Measurements from ENCODE around the gene CLDN18. TPM values are rescaled to one million over a fixed set of nuclear protein-coding genes. Genes with fewer than 3 reads are reported as not detected.
A peak's percentile ranks its signal among the peaks of the same experiment; 100 is the strongest.

Gene CLDN18
- polyA plus RNA-seq, 1 donor: 4.1 TPM

- Histone ChIP-seq H3K36me3 (ENCODE audit: control insufficient read depth, insufficient read depth, low read length) (peaks cover 15% of the 10 kb centered on the region), H3K4me1 (ENCODE audit: control insufficient read depth, insufficient read depth, low read length) (no peaks in the 10 kb centered on the region), H3K27ac (ENCODE audit: low read length) (no peak overlapping the region), H3K4me3 (ENCODE audit: low read length) (no peak overlapping the region), H3K9me3 (ENCODE audit: control insufficient read depth, low read depth, low read length) (no peaks in the 10 kb centered on the region), H3K27me3 (ENCODE audit: control insufficient read depth, insufficient read depth, low read length) (no peaks in the 10 kb centered on the region)
- no peak for DNase-seq
- WGBS (ENCODE audit: insufficient coverage, low lambda C conversion rate): no CpG with 5 or more reads among the region's 2 CpGs
Measured at GRCh38 chr3:138062037-138062436, 52.1 kb downstream of the CLDN18 start.

DNA sequence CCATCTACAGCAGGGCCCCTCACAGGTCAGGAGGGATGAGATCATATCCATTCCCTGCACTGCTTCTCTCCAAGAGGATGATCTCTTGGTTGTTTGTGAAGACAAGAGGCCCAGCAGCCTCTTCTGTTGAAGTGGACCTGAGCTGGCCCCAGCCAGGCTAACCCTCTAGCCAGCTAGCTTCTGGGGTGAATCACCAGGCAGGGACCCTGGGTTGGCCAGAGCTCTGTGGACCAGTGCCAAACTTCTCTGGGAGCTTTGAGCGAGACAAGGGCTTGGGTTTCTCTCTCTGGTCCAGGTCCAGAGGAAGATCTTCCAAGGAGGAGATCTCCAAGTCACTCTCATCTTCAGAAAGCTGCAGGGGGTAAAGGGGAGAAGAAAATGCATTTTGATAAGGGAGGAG, 52.7 kb downstream of the CLDN18 start:
- 100% methylated on average over 1 of the region's 1 CpG for WGBS (ENCODE audit: insufficient coverage, low lambda C conversion rate)
- no peak overlapping the region for H3K27ac ChIP-seq (ENCODE audit: low read length)
- H3K4me3 ChIP-seq (ENCODE audit: low read length): no peak overlapping the region
- no peak for DNase-seq
- peaks cover 16% of the 10 kb centered on the region for H3K36me3 ChIP-seq (ENCODE audit: control insufficient read depth, insufficient read depth, low read length)
- no peaks in the 10 kb centered on the region for H3K4me1 ChIP-seq (ENCODE audit: control insufficient read depth, insufficient read depth, low read length)
- no peaks in the 10 kb centered on the region for H3K27me3 ChIP-seq (ENCODE audit: control insufficient read depth, insufficient read depth, low read length)
- no peaks in the 10 kb centered on the region for H3K9me3 ChIP-seq (ENCODE audit: control insufficient read depth, low read depth, low read length)

GRCh38 chr3:138063416-138063815, 53.5 kb downstream of the CLDN18 start:
- no peak for DNase-seq
- Histone ChIP-seq H3K4me3 (ENCODE audit: low read length) (no peak overlapping the region), H3K4me1 (ENCODE audit: control insufficient read depth, insufficient read depth, low read length) (no peaks in the 10 kb centered on the region), H3K27ac (ENCODE audit: low read length) (no peak overlapping the region), H3K9me3 (ENCODE audit: control insufficient read depth, low read depth, low read length) (no peaks in the 10 kb centered on the region), H3K36me3 (ENCODE audit: control insufficient read depth, insufficient read depth, low read length) (peaks cover 16% of the 10 kb centered on the region), H3K27me3 (ENCODE audit: control insufficient read depth, insufficient read depth, low read length) (no peaks in the 10 kb centered on the region)
- whole genome bisulfite sequencing (ENCODE audit: insufficient coverage, low lambda C conversion rate): no CpG with 5 or more reads among the region's 4 CpGs

DNA sequence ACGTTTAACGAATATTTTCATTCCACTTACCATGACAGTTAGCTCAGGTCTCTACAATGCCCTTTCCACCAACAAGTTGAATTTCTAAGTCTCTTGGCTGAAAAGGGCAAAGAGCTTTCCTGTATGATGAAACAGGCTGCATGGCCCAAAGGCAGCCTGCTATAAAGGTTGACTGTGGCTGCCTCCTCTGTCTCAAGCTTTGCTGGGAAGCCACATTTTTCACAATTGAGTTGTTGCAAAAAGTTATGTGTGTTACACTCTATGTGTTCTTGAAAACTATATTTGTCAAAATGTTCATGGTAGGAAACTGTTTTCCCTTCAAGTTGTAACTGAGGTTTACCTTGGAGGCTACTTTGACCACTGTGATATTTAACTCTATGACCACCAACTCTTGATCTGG, 56.0 kb downstream of the CLDN18 start:
- 80% methylated on average over 1 of the region's 2 CpGs for WGBS (ENCODE audit: insufficient coverage, low lambda C conversion rate)
- Histone ChIP-seq H3K9me3 (ENCODE audit: control insufficient read depth, low read depth, low read length) (no peaks in the 10 kb centered on the region), H3K27ac (ENCODE audit: low read length) (no peak overlapping the region), H3K4me3 (ENCODE audit: low read length) (no peak overlapping the region), H3K36me3 (ENCODE audit: control insufficient read depth, insufficient read depth, low read length) (peaks cover 16% of the 10 kb centered on the region), H3K27me3 (ENCODE audit: control insufficient read depth, insufficient read depth, low read length) (no peaks in the 10 kb centered on the region), H3K4me1 (ENCODE audit: control insufficient read depth, insufficient read depth, low read length) (no peaks in the 10 kb centered on the region)
- no peak for DNase-seq

DNA sequence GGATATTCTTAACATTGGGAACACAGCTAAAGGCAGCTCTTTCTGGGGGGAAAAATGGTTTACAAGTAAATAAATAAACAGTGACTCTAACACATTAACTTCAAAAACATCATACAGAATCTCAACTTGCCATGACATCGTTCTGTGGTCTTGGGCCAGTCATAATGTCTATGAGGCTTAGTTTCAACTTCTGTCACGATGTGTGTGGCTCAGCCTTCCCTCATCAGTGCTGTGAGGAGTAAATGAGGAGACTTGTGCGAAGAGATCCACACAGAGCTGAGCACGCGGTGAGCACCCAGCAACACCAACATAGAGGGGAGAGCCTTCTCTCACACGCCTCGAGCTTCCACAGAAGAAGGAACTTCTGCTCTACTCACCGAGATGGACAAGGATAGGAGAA, 56.4 kb downstream of the CLDN18 start:
- Histone ChIP-seq H3K9me3 (ENCODE audit: control insufficient read depth, low read depth, low read length) (no peaks in the 10 kb centered on the region), H3K27me3 (ENCODE audit: control insufficient read depth, insufficient read depth, low read length) (no peaks in the 10 kb centered on the region), H3K4me3 (ENCODE audit: low read length) (no peak overlapping the region), H3K36me3 (ENCODE audit: control insufficient read depth, insufficient read depth, low read length) (peaks cover 16% of the 10 kb centered on the region), H3K4me1 (ENCODE audit: control insufficient read depth, insufficient read depth, low read length) (no peaks in the 10 kb centered on the region), H3K27ac (ENCODE audit: low read length) (no peak overlapping the region)
- DNase-seq: no peak
- no CpG with 5 or more reads among the region's 8 CpGs for WGBS (ENCODE audit: insufficient coverage, low lambda C conversion rate)

- no peak for DNase-seq
- Histone ChIP-seq H3K27ac (ENCODE audit: low read length) (no peak overlapping the region), H3K27me3 (ENCODE audit: control insufficient read depth, insufficient read depth, low read length) (no peaks in the 10 kb centered on the region), H3K9me3 (ENCODE audit: control insufficient read depth, low read depth, low read length) (no peaks in the 10 kb centered on the region), H3K4me3 (ENCODE audit: low read length) (no peak overlapping the region), H3K36me3 (ENCODE audit: control insufficient read depth, insufficient read depth, low read length) (peaks cover 18% of the 10 kb centered on the region), H3K4me1 (ENCODE audit: control insufficient read depth, insufficient read depth, low read length) (no peaks in the 10 kb centered on the region)
- no CpG with 5 or more reads among the region's 3 CpGs for WGBS (ENCODE audit: insufficient coverage, low lambda C conversion rate)
Measured at GRCh38 chr3:138066972-138067371, 57.0 kb downstream of the CLDN18 start.

DNA sequence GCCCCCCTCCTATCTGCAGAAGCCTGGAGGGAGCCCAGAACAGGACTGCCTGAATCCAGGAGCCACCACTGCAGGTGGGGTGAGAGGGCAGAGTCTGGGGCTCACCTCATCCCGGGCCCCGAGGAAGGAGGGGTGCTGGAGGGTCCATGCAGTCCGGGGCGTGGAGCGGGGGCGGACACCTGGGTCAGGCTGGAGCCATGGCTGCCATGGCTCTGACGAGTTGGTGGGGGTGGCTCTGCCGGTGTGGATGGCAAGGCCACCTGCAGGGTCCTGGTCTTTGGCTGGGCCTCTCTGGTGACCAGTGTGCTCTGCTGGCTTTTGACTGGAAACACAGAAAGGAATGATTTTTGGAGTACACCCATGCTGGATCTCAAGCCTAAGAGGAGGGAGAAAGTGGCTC, 58.1 kb downstream of the CLDN18 start:
- no peak for DNase-seq
- Histone ChIP-seq H3K4me1 (ENCODE audit: control insufficient read depth, insufficient read depth, low read length) (no peaks in the 10 kb centered on the region), H3K4me3 (ENCODE audit: low read length) (no peak overlapping the region), H3K27me3 (ENCODE audit: control insufficient read depth, insufficient read depth, low read length) (no peaks in the 10 kb centered on the region), H3K36me3 (ENCODE audit: control insufficient read depth, insufficient read depth, low read length) (peaks cover 20% of the 10 kb centered on the region), H3K9me3 (ENCODE audit: control insufficient read depth, low read depth, low read length) (no peaks in the 10 kb centered on the region), H3K27ac (ENCODE audit: low read length) (no peak overlapping the region)
- WGBS (ENCODE audit: insufficient coverage, low lambda C conversion rate): no CpG with 5 or more reads among the region's 8 CpGs

DNA sequence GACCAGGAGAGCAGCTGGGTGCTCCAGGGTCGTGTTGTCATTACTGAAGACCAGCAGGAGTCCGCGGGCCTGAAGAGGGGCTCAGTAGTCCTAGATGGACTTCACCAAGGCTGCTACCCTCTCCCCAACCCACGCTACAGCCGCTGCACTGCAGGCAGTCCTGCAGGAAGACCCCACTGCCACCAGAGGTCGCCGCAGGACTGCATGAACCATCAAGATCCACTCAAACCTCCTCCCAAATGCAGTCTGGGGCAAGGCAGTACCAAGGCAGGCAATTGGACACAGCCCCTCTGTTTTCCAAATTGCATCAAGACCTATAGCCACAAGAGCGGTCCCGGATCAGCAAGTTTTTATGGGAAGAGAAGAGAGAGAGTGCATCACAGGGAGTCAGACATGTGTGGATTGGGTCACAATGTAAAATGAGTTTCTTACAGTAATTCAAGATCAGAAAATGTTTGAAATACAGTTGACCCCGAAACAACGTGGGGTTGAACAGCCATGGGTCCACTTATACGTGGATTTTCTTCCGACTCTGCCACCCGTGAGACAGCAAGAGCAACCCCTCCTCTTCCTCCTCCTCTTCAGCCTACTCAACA, 58.7 kb downstream of the CLDN18 start:
- WGBS (ENCODE audit: insufficient coverage, low lambda C conversion rate): 66% methylated on average over 5 of the region's 14 CpGs
- Histone ChIP-seq H3K4me3 (ENCODE audit: low read length) (no peak overlapping the region), H3K36me3 (ENCODE audit: control insufficient read depth, insufficient read depth, low read length) (peaks cover 20% of the 10 kb centered on the region), H3K27me3 (ENCODE audit: control insufficient read depth, insufficient read depth, low read length) (no peaks in the 10 kb centered on the region), H3K27ac (ENCODE audit: low read length) (no peak overlapping the region), H3K4me1 (ENCODE audit: control insufficient read depth, insufficient read depth, low read length) (no peaks in the 10 kb centered on the region), H3K9me3 (ENCODE audit: control insufficient read depth, low read depth, low read length) (no peaks in the 10 kb centered on the region)
- DNase-seq: peak; percentile 31 to 43

DNA sequence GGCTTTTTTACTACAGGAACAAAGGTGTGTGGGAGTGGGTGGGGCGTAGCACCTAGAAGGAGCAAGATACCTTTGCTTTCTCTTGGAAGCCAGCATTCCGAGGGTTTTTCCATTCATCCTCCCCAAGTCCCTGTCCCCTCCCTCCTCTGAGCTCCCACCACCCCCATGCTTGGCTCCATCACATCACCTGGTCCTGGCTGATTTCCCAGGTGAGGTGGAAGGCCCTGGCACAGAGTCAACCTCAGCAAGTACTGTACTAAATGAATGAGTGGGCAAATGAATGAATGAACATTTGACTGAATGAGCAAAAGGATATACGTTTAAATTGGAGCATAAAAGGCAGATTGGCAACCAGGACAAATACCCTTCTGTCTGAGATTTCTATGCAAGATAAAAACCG, 60.0 kb downstream of the CLDN18 start:
- Histone ChIP-seq H3K9me3 (ENCODE audit: control insufficient read depth, low read depth, low read length) (no peaks in the 10 kb centered on the region), H3K27me3 (ENCODE audit: control insufficient read depth, insufficient read depth, low read length) (no peaks in the 10 kb centered on the region), H3K27ac (ENCODE audit: low read length) (no peak overlapping the region), H3K4me3 (ENCODE audit: low read length) (no peak overlapping the region), H3K4me1 (ENCODE audit: control insufficient read depth, insufficient read depth, low read length) (no peaks in the 10 kb centered on the region), H3K36me3 (ENCODE audit: control insufficient read depth, insufficient read depth, low read length) (peaks cover 18% of the 10 kb centered on the region)
- 77% methylated on average over 2 of the region's 4 CpGs for WGBS (ENCODE audit: insufficient coverage, low lambda C conversion rate)
- no peak for DNase-seq

GRCh38 chr3:138072796-138073195, 62.8 kb downstream of the CLDN18 start:
- Histone ChIP-seq H3K36me3 (ENCODE audit: control insufficient read depth, insufficient read depth, low read length) (peaks cover 6% of the 10 kb centered on the region), H3K27ac (ENCODE audit: low read length) (no peak overlapping the region), H3K4me3 (ENCODE audit: low read length) (no peak overlapping the region), H3K4me1 (ENCODE audit: control insufficient read depth, insufficient read depth, low read length) (no peaks in the 10 kb centered on the region), H3K9me3 (ENCODE audit: control insufficient read depth, low read depth, low read length) (no peaks in the 10 kb centered on the region), H3K27me3 (ENCODE audit: control insufficient read depth, insufficient read depth, low read length) (no peaks in the 10 kb centered on the region)
- no peak for DNase-seq
- WGBS (ENCODE audit: insufficient coverage, low lambda C conversion rate): no CpG with 5 or more reads among the region's 8 CpGs

GRCh38 chr3:138078096-138078495, 68.1 kb downstream of the CLDN18 start:
- Histone ChIP-seq H3K27me3 (ENCODE audit: control insufficient read depth, insufficient read depth, low read length) (no peaks in the 10 kb centered on the region), H3K36me3 (ENCODE audit: control insufficient read depth, insufficient read depth, low read length) (peaks cover 2% of the 10 kb centered on the region), H3K9me3 (ENCODE audit: control insufficient read depth, low read depth, low read length) (no peaks in the 10 kb centered on the region), H3K4me3 (ENCODE audit: low read length) (no peak overlapping the region), H3K27ac (ENCODE audit: low read length) (no peak overlapping the region), H3K4me1 (ENCODE audit: control insufficient read depth, insufficient read depth, low read length) (no peaks in the 10 kb centered on the region)
- no peak for DNase-seq
- WGBS (ENCODE audit: insufficient coverage, low lambda C conversion rate): no CpG with 5 or more reads among the region's 4 CpGs
